Breast epithelium (tissue), 3 donors: ENCODE measurements around the gene ADAM8.

ENCODE experiments used
- CTCF ChIP-seq, 3 donors: fragments of 450-650 bp; IDR thresholded peaks; one replicate each; pipeline ENCODE4 v1.5.1; 2016 to 2017; ENCODE audit warnings: antibody characterized with exemption in 3 of 3, mild to moderate bottlenecking in 3 of 3, moderate library complexity in 3 of 3
- POLR2AphosphoS5 ChIP-seq, 3 donors: sonication (generic); formaldehyde crosslinking; IDR thresholded peaks; one replicate each; pipeline ENCODE4 v1.6.1; 2017; ENCODE audit warnings: antibody characterized with exemption in 3 of 3

- TF ChIP-seq CTCF (IDR thresholded peaks at IDR 0.05) = no peak
- TF ChIP-seq POLR2AphosphoS5 (IDR thresholded peaks at IDR 0.05) = no peak
Measured at GRCh38 chr10:133259602-133259989, 17.1 kb downstream of the ADAM8 start.
